Measurements from ENCODE around the gene HSPA12A. TPM values are rescaled to one million over a fixed set of nuclear protein-coding genes. Genes with fewer than 3 reads are reported as not detected.

The HSPA12A gene
- polyA plus RNA-seq, 10 donors, result 5.6 to 11.1 (median 8.0) TPM

DNA sequence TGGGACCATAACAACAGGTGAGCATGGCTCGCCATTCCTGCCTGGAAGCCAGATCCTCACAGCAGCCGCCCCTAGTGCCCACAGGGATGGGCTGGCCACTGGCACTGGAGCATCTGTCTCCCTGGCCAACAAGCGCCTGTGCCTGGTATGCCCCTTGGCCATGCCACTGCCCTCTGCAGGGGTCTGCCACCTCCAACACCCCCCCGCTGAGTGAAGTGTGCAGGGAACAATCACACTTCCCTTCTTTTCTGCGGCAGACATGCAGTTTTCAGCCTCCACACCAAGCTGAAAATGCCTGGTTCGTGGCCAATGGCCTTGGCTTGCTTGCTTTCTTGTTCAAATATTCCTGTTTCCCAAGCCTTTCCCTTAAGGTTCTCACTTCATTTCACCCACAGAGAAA lies 50.7 kb downstream of the HSPA12A start:
- peak; percentile 47 to 87 (median 83) for DNase-seq

DNA sequence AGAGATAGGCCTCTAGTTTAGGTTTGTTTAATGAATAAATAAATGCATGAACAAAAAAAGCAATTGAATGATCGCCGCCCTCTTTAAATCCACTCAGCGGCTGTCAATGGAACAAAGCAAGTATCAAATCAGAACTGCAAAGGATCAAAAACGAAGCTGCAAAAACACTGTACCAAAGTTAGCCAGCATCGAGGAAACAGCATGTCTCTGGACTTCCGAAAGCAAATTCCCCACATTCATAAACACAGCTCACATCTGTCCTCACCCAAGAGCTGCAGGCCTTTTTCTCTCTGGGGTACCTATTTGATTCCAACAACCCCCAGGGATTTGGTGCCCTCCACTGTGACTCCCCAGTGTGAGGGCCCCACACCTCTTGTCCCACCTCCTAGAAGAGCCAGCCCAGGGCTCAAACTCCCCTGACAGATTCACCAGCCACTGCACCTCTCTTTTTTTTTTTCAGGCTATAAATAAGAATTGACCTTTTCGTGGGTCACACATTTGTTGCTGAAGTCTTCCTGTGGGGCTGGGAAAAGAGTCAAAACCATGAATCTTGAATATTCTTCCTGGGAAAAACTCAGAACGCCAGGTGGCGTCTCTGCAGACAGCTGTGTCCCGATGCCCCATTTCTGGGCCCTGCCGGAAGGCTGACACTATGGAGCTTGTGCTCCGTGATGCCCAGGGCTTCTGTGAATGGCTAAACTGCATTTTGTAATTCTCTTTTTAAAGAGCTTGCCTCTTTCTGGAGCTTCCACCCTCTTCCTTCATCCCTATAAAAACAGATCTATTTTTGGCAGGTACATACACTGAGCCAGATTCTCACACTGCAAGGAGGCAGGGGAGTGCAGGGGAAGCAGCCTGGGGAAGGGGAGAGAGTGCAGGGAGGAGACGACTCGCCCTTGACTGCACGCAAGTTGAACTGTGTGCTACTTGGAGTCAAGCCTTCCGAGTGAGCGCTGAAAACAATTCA lies 51.7 kb downstream of the HSPA12A start:
- peak; percentile 20 to 84 (median 62) for DNase-seq

DNA sequence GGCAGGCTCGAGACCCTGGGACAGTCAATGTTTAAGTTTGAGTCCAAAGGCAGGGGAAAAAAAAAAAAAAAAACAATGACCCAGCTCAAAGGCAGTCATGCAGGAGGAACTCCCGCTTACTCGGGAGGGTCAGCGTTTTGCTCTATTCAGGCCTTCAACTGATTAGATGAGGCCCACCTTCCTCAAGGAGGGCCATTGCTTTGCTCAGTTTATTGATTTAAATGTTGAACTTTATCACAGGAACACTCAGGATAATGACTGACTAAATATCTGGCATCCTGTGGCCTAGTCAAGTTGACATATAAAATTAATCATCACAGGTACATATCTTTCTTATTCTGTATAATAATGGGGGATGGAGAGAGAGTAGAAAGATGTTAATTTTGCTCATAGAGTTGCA lies 52.6 kb downstream of the HSPA12A start:
- no peak for DNase-seq

DNA sequence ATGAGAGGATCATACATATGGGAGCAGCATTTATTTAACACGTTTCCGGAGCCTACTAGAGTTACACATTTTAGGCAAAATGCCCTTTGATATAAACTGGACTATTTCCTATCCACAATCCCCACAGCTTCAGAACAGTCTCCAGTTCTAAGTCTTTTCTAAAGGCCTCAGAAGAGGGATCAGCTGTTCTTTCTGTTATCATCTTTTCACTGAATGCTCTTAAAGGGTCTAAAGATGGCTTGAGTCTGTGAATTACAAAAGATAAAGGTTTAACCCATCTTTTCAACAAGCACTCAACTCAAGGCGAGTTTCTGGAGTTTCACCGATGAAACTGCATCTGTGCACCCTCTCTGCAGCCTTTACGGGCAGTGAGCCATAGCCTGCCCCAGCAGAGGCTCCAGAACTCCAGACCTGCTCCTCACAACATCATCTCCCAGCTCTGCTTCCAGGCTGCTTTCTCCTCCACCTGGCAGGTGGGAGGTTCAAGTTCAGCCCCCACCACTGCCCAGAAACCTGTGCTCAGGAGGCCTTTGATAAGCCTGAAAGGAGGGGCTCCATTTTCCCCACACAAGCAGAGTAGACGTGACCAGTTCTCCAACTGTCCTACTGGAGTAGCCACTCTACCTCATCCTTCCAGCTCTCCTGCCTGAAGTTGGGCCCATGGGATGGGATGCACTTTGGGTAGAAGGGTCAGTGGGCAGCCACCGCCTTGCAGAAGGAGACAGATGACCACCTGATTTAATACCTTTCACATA lies 53.4 kb downstream of the HSPA12A start:
- peak in 1 of 3 donors; percentile 21 for DNase-seq

DNA sequence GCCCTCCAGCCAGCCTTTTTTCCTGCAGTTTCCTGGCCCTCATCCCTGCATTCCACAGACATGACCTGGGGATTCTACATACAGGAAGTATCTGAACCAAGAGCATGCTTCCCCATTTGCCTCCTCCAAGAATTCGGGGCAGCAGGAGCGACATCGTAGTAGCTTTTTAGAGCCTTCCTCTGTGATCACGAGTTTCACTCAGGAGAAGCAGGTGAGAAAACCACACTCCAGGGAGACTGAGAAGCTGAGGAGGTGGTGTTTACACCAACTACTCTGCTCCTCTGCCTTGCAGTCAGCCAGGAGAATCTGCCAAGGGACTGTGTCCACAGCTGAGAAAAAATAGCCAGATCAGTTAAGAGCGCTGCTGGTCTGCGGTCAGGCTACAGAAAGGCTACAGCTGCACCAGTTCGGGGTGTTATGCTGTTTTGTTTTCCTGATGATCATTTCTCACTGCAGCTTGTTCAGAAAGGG lies 54.1 kb downstream of the HSPA12A start:
- DNase-seq, result peak; percentile 38 to 83 (median 59)

DNA sequence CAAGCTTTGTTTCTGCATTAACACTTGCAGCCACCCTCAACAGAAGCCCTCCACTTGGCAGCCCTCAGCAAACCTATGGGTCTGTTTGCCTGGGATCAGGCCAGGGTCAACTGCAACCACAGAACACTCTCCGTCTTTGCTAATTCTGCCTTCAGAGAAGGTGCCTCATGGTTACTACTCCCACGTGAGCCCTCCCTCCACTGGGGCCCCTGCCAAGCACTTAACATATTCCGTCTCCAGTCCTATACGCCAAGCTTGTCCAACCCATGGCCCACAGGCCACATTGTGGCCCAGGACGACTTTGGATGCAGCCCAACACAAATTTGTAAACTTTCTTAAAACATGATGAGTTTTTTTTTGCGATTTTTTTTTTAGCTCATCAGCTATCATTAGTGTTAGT lies 54.7 kb downstream of the HSPA12A start:
- DNase-seq, result no peak

DNA sequence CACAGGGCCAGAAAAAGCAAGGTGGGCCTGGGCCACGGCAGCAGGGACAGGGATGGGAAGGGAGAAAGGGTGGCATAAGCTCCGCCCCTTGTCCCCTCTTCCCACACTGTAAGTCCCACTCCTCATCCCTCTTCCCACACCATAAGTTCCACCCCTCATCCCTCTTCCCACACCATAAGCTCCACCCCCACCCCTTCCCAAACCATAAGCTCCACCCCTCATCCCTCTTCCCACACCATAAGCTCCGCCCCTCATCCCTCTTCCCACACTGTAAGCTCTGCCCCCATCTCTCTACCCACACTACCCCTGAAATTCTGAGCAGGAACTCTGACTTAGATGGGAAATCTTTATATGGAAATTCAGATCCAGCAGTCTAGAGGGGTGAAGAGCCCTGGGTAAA lies 55.7 kb downstream of the HSPA12A start:
- no peak for DNase-seq

DNA sequence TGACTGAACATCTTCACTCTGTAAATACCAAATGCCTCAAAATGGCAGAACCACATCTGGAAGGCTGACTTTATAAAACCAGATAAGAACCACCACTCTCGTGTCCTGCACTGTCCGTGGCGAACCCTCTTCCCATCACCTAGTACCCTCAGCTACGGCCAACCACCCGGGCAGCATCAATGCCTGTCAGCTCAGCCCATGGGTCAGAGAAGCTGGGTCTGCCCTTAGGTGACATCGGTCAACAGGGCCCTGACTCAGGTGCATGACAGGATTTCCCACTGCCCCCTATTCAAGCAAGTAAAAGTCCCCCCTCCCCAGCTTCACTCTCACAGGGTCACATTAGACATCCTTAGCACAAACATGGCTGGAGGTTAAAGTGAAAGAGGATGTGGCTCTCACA lies 56.6 kb downstream of the HSPA12A start:
- DNase-seq, result no peak

DNA sequence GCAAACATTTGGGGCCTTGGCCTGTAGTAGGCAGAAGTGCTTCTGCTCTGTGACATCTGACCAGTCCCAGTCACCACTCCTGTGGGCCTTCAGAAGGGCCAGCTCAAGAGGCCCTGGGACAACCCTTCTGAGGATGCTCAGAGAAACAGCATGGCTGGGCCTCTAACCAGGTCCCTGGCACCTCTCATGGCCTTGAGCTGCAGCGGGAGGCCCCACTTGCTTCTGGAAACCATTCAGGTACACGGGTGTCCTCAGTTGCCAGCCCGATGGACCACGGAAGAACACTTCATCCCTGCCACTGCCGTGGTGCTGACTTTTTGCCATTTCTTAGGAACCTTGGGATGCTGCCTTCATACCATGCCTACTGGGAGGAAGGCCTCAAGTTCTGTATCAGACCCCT lies 57.6 kb downstream of the HSPA12A start:
- DNase-seq, result no peak

DNA sequence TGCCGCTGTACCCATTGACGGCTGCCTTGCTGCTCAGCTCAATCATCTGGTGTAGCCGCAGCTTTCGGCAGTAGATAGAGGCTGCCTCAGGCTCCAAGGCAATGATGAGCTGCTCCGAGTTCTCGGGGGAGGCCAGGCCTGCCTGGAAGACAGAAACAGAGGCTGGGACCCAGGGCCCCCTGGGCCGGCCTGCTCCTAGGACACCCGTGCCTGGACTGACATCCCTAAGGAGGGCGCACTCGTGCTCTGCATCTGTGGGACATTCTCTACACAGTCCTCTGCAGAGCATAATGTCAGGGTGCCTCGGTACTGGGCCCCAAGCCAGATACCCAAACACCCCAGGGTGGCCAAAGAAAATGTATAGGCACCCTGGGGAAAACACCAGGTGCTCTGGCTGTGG lies 58.5 kb downstream of the HSPA12A start:
- DNase-seq, result no peak

DNA sequence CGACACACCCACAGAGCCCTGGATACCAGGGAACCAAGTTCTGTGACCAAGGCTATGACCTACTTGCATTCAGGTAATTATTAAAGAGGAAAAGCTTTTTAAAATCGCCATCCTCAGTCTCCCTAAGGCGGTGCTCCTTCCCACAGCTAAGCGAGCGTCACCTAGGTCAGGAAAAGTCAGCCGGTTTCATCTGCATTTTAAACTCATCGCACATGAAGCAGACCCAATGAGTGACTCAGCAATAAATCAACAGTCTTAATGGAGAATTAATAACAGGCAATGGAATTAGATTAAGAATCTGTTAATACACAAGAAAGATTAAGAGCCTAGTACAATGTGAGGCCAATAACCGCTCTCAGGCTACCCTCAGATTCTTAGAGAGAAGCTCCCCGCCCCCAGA lies 59.2 kb downstream of the HSPA12A start:
- no peak for DNase-seq

DNA sequence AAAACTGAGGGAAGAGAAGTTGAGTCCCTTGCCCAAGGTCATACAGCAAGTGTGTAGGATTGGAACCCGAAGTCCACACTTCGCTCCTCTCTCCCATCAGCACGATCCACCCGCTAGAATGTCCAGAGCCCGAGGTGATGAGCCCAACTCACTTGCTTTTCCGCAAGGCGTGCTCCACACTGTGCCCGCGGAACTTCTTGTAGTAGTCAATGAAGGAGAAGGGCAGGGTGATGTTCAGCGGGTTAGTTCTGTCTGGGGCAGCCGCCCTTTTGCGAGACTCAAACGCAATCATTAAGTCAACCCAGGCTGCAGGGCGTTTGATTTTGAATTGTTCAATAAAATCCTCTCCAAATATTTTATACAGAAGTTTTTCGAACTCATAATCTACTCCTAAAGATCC lies 63.0 kb downstream of the HSPA12A start:
- no peak for DNase-seq

DNA sequence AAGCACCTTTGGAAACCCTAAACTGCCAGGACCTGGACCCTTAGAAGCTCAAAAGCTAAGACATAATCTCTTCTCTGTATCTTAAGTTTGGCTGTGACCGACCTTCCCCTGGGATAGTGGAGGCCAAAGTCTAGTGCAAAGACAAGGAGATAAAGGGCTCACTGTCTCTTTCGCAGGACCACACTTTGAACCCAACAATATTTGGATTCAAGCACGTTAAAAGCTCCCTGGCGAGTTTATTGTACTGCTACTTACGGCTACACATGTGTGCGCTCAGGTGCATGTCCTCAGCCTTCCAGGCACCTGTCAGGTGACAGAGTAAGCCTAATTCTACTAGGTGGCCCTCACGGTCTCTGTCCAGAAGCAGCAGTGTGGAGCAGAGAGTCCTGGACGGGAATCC lies 65.7 kb downstream of the HSPA12A start:
- no peak for DNase-seq

DNA sequence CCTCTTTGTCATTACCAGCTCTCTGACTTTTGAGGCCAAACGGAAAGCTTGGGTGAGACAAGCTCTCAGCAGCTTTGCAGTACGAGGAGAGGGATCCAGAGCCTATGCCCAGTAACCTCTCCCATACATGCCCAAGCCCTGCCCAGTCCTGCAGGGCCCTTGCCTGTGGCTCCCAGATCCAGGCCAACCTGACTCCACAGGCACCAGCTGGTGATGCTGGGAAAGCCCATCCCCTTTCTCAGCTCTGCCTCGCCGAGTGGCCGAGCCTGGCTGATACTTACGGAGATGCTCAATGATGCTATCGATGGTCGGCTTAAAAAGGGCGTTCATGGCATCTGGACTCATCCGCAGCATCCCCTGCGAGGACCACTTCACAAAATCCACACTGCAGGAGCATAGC lies 66.2 kb downstream of the HSPA12A start:
- no peak for DNase-seq

DNA sequence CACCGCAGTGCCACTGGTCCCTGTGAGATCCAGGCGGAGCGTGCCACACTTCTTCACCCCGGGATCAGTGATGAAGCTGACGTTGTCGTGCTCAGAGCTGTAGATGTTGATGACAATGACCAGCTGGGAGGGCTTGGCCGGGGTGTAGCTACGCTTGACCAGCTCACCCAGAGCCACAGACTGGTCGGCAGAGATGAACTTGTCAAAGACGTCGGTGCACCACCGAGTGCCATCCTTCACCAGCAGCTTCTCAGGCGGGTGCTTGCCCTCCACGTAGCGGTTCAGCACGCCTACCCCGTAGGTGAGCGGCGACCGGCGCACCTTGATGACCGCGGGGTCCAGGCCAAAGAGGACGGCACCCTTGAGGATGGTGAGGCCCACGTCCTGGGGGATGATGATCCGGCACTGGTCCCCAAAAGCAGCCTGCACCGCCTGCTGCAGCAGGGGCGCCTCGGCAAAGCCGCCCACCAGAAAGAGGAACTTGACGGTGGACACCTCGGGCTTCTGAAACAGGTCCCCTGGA lies 67.4 kb downstream of the HSPA12A start:
- no peak for DNase-seq

DNA sequence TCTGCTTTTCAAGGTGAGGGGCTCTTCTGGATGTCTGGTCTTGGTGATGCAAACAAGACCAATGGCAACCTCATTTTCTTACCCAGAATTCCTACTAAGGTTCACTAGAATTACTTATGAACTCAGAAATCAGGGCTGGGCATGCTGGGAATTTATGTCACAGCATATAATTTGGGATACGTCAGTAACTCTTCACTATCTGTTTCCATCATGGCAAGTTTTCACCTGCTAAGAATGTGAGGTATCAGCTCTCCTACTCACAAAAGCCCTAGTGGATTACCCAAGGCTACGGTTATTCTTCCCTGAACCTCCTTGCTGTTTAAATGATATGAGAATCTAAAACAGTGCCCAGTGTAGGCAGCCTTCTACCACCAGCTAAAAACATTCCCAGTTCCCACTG lies 68.5 kb downstream of the HSPA12A start:
- no peak for DNase-seq

DNA sequence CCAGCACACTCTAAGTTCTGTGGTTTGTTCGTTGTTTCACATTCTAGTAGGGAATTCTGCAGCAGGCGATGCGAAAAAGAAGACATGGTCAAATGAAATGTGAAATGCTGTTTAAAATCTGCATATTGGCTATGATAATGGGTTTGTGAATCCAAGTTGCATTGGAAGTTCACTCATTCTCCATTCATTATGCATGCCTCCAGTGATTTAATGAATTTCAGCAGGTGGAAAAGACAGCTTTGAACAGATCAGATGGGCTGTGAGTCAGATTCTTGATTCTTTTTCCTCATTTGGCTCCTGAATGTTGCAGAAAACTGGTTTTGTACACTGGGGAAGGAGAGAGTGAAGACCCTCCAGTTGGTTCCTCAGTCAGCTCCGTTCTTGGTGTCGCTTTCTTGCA lies 69.5 kb downstream of the HSPA12A start:
- DNase-seq, result no peak

DNA sequence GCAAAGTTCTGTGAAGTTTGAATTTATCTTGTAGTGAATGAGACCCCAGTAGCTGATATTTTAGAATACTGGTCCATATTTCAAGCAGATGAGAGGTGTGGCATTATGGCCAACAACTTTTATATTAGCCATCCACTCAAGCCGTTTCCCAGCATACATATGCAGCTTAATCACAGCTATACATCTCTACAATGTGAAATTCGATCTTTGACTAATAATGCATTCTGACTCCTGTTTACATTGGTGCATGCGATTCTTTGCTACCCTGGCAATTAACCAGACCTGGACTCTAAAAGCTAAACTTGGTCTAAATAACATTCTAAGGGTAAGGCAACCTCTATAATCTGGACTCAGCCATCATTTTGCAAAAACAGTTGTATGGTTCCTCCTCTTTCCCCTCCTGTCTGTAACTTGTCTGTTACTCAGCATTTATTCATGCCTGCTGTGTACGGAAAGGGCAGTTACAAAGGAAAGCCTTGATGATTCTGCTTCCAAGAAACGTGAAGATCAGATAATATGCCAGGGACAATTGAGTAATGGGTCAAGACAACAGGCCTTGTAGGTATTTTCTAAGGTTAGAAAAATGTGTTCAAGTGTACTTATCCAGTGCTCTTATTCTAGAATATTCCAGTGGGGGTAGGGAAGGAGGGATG lies 71.0 kb downstream of the HSPA12A start:
- DNase-seq, result no peak

DNA sequence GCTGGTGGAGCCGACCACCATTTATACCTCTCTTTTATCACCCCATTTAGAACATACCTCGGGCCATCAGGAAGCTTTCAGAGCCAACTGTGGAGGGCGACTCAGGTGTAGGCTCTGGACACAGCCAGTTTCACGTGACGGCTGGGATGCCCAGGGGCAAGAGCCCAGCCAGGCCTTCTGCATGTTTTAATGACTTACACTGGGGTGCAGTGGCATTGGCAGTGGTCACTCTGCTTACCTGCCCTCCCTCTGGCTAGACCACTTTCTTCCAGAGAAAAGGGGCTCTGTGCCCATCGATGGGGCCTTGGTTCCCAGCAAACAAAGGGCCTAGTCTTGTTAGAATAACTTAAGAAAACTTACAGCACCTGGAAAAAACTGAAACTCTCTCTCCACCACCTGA lies 71.7 kb downstream of the HSPA12A start:
- DNase-seq, result no peak

DNA sequence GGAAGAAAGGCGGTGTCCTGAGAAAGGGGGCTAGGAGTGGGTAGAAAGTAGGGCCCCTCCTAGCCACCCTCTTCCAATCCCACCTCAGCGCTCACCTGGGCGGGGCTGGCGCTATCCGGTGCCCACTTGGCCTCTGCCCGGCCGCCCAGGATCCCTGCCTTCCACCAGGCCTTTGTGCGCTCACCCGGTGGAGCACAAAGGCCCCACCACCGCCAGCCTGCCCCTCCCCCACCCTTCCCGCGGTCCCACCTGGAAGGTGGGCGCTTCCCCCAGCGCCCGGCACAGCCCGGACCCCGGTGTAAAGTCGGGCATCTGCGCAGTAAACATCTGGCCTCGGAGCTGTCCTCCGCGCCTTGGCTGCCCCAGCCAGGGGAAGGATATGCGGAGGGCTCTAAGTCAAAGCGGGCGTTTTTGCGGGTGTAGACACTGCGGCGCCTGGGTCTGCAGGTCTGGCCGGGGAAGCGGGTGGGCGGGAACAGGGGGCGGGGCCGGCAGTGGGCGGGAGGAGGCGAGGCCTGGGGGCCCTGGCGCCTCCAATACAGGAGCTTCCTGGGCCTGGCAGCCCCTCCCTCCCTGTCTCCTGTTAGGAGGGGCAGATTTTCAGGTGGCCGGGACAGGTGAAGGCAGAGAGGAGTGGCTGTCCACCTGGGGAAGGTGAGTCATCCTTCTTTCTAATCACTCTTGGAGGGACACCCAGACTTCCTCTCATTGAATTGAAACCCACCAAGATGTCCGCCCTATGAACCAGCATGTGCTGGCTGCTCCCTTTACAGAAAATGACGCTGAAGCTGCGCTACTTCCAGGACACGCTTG lies 72.3 kb downstream of the HSPA12A start:
- DNase-seq, result no peak

DNA sequence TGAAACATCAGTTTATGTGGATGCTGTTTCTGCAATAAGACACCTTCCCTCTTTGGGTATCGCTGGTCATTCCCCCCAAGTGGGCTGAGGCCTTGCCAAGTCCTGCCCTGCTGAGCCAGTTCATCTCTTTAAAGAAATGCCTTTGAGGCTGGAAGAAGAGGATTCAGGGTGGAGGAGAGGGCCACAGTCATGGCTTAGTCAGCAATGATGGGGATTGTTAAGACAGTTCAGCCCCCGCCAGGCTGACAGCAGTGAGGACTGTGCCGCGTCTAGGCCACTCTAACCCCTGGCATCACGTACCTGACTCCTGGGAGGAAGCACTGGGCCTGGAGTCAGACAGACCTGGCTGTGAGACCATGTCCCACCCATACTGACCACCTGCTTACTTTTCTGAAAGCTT lies 73.3 kb downstream of the HSPA12A start:
- DNase-seq, result no peak
